H9 (cell line): ENCODE results near the gene ZFAND3. TPM values are rescaled to one million over a fixed set of nuclear protein-coding genes. Genes with fewer than 3 reads are reported as not detected.

Experiments
- DNase-seq: peaks from one replicate; pipeline ENCODE4 v3.0.0-alpha.2; 2017
- H2AFZ ChIP-seq: one replicate; pipeline ENCODE4 v1.6.1; 2013; ENCODE audit warnings: mild to moderate bottlenecking, low read length, control low read depth, moderate library complexity
- H2AK5ac ChIP-seq: 2 replicates; pipeline ENCODE4 v1.6.1; 2013; ENCODE audit warnings: low read length, control low read depth, mixed read lengths; ENCODE audit not compliant: insufficient read length
- H2BK120ac ChIP-seq: one replicate; pipeline ENCODE4 v1.6.1; 2013; ENCODE audit warnings: low read depth, mild to moderate bottlenecking, low read length, control low read depth, inconsistent platforms; ENCODE audit not compliant: poor library complexity, severe bottlenecking
- H2BK12ac ChIP-seq: 2 replicates; pipeline ENCODE4 v1.6.1; 2013; ENCODE audit warnings: low read length, control low read depth, mixed read lengths, low read depth; ENCODE audit not compliant: insufficient read length
- H2BK15ac ChIP-seq: 2 replicates; pipeline ENCODE4 v1.6.1; 2013; ENCODE audit warnings: low read depth, low read length, control low read depth
- H2BK20ac ChIP-seq: one replicate; pipeline ENCODE4 v1.6.1; 2013; ENCODE audit warnings: low read depth, mild to moderate bottlenecking, low read length, control low read depth, inconsistent platforms; ENCODE audit not compliant: poor library complexity, severe bottlenecking
- H2BK5ac ChIP-seq: 2 replicates; pipeline ENCODE4 v1.6.1; 2013; ENCODE audit warnings: low read length, control low read depth, mixed read lengths; ENCODE audit not compliant: insufficient read length
- H3K14ac ChIP-seq: 2 replicates; pipeline ENCODE4 v1.6.1; 2013; ENCODE audit warnings: low read length, control low read depth; ENCODE audit not compliant: insufficient read depth
- H3K18ac ChIP-seq: 2 replicates; pipeline ENCODE4 v1.6.1; 2013; ENCODE audit warnings: low read depth, mild to moderate bottlenecking, mixed read lengths, low read length, control low read depth; ENCODE audit not compliant: insufficient read length
- H3K23ac ChIP-seq: 2 replicates; pipeline ENCODE4 v1.6.1; 2013; ENCODE audit warnings: low read length, control low read depth, mixed read lengths, low read depth; ENCODE audit not compliant: insufficient read length
- H3K23me2 ChIP-seq: 2 replicates; pipeline ENCODE4 v1.6.1; 2013; ENCODE audit warnings: low read depth, mild to moderate bottlenecking, mixed read lengths, low read length, control low read depth; ENCODE audit not compliant: insufficient read length, poor library complexity, severe bottlenecking
- H3K27ac ChIP-seq: 2 replicates; pipeline ENCODE4 v1.5.1; 2013; ENCODE audit warnings: low read length, control low read depth, mixed read lengths, low read depth; ENCODE audit not compliant: insufficient read length
- H3K27me3 ChIP-seq: 2 replicates; pipeline ENCODE4 v1.6.1; 2013; ENCODE audit warnings: low read length, control low read depth, inconsistent platforms; ENCODE audit not compliant: insufficient read depth
- H3K4ac ChIP-seq: 2 replicates; pipeline ENCODE4 v1.6.1; 2013; ENCODE audit warnings: low read depth, mild to moderate bottlenecking, control low read depth, inconsistent platforms, low read length, moderate library complexity
- H3K4me1 ChIP-seq: 2 replicates; pipeline ENCODE4 v1.6.1; 2013; ENCODE audit warnings: low read length, control low read depth, inconsistent platforms; ENCODE audit not compliant: insufficient read depth
- H3K4me2 ChIP-seq: 2 replicates; pipeline ENCODE4 v1.6.1; 2013; ENCODE audit warnings: low read length, control low read depth, mixed read lengths; ENCODE audit not compliant: insufficient read length, insufficient read depth
- H3K56ac ChIP-seq: 2 replicates; pipeline ENCODE4 v1.6.1; 2013; ENCODE audit warnings: low read depth, mild to moderate bottlenecking, mixed read lengths, low read length, control low read depth; ENCODE audit not compliant: insufficient read length
- H3K79me1 ChIP-seq: 2 replicates; pipeline ENCODE4 v1.6.1; 2013; ENCODE audit warnings: low read depth, mild to moderate bottlenecking, moderate library complexity, low read length, control low read depth, inconsistent platforms; ENCODE audit not compliant: insufficient read depth, poor library complexity, severe bottlenecking
- H3K79me2 ChIP-seq: 2 replicates; pipeline ENCODE4 v1.6.1; 2013; ENCODE audit warnings: low read length, control low read depth, inconsistent platforms; ENCODE audit not compliant: insufficient read depth
- H3K9ac ChIP-seq: 2 replicates; pipeline ENCODE4 v1.6.1; 2013; ENCODE audit warnings: low read length, control low read depth, mixed read lengths; ENCODE audit not compliant: insufficient read length; ENCODE audit errors: extremely low read depth
- H3K9me3 ChIP-seq: one replicate; pipeline ENCODE4 v1.6.1; 2013; ENCODE audit warnings: low read depth, low read length, inconsistent platforms; ENCODE audit not compliant: control insufficient read depth
- H3T11ph ChIP-seq: one replicate; pipeline ENCODE4 v1.6.1; 2013; ENCODE audit warnings: mild to moderate bottlenecking, low read length, control low read depth, inconsistent platforms
- H4K20me1 ChIP-seq: one replicate; pipeline ENCODE4 v1.6.1; 2013; ENCODE audit not compliant: control insufficient read depth, insufficient read length, insufficient read depth
- H4K5ac ChIP-seq: 2 replicates; pipeline ENCODE4 v1.6.1; 2013; ENCODE audit warnings: low read depth, mild to moderate bottlenecking, mixed read lengths, low read length, control low read depth; ENCODE audit not compliant: insufficient read length
- H4K8ac ChIP-seq: replicated peaks from 2 replicates; pipeline ENCODE4 v1.6.1; 2013; ENCODE audit warnings: low read length, control low read depth, mixed read lengths, low read depth; ENCODE audit not compliant: insufficient read length
- H4K91ac ChIP-seq: 2 replicates; pipeline ENCODE4 v1.6.1; 2013; ENCODE audit warnings: low read depth, mild to moderate bottlenecking, moderate library complexity, mixed read lengths, low read length, control low read depth; ENCODE audit not compliant: insufficient read length
- H3K27ac Mint-ChIP-seq, 3 experiments: 2 replicates in 2 of 3; 3 replicates in 1 of 3; pipeline ENCODE4 v1.8.0; 2020 to 2021; ENCODE audit warnings: mixed read lengths in 3 of 3, mild to moderate bottlenecking in 1 of 3, moderate library complexity in 1 of 3
- H3K27me3 Mint-ChIP-seq: 2 replicates; pipeline ENCODE4 v1.8.0; 2021; ENCODE audit warnings: low read depth, mild to moderate bottlenecking, moderate library complexity, mixed read lengths
- H3K36me3 Mint-ChIP-seq, 3 experiments: 2 replicates in 2 of 3; 3 replicates in 1 of 3; pipeline ENCODE4 v1.8.0; 2020 to 2021; ENCODE audit warnings: low read depth in 3 of 3, mixed read lengths in 3 of 3; ENCODE audit not compliant: insufficient read depth in 1 of 3
- H3K4me1 Mint-ChIP-seq, 2 experiments: 2 replicates each; pipeline ENCODE4 v1.8.0; 2020; ENCODE audit warnings: mixed read lengths in 2 of 2
- H3K4me3 Mint-ChIP-seq, 2 experiments: 2 replicates in 1 of 2; 3 replicates in 1 of 2; pipeline ENCODE4 v1.8.0; 2020 to 2021; ENCODE audit warnings: mild to moderate bottlenecking in 2 of 2, mixed read lengths in 2 of 2, moderate library complexity in 1 of 2
- H3K9me3 Mint-ChIP-seq, 2 experiments: 2 replicates in 1 of 2; 3 replicates in 1 of 2; pipeline ENCODE4 v1.8.0; 2020; ENCODE audit warnings: mild to moderate bottlenecking in 2 of 2, mixed read lengths in 2 of 2, moderate library complexity in 1 of 2
- CTCF ChIP-seq: fragments of 200-600 bp; sonication (generic); conservative IDR thresholded peaks from 3 replicates; pipeline ENCODE4 v1.8.0; 2021; ENCODE audit warnings: antibody characterized with exemption, mild to moderate bottlenecking
- total RNA-seq: library from RNA; stranded (reverse); gene quantifications from 2 replicates; pipeline ENCODE4 v1.2.1, GENCODE V29; 2021

ZFAND3 gene
- total RNA-seq, 1 experiment from 2014 or later = 57.7 TPM

GRCh38 chr6:37889486-37889885 is 70.0 kb downstream of the ZFAND3 start:
- Mint-ChIP-seq H3K4me1 (peaks cover 0 to 2% of the 10 kb centered on the region in 2 experiments; a peak in 1 of 4 replicates), H3K9me3 (no peaks in the 10 kb centered on the region), H3K27ac (no peak overlapping the region), H3K4me3 (no peak overlapping the region), H3K36me3 (peaks cover 0 to 2% (median 0%) of the 10 kb centered on the region in 3 experiments; a peak in 1 of 7 replicates), H3K27me3 (no peaks in the 10 kb centered on the region)
- no peaks in the 10 kb centered on the region for H3K27me3 ChIP-seq
- H3K9me3 ChIP-seq = no peaks in the 10 kb centered on the region
- no peak for TF ChIP-seq CTCF
- H2AFZ ChIP-seq = no peak overlapping the region
- no peak overlapping the region for H3K18ac ChIP-seq
- H3K4me2 ChIP-seq = no peak overlapping the region
- no peak overlapping the region for H3K27ac ChIP-seq
- H2AK5ac ChIP-seq = no peak overlapping the region
- H3K23ac ChIP-seq = no peak overlapping the region
- no peak overlapping the region for H4K5ac ChIP-seq
- no peak overlapping the region for H2BK12ac ChIP-seq
- H4K8ac ChIP-seq = no peak overlapping the region
- no peak overlapping the region for H3T11ph ChIP-seq
- H3K79me1 ChIP-seq = peaks cover 5% of the 10 kb centered on the region
- DNase-seq = no peak
- H3K4ac ChIP-seq = no peak overlapping the region
- no peak overlapping the region for H3K56ac ChIP-seq
- H4K20me1 ChIP-seq = no peaks in the 10 kb centered on the region
- no peaks in the 10 kb centered on the region for H3K4me1 ChIP-seq
- no peaks in the 10 kb centered on the region for H3K79me2 ChIP-seq
- H2BK120ac ChIP-seq = no peak overlapping the region
- no peak overlapping the region for H2BK20ac ChIP-seq
- no peak overlapping the region for H2BK5ac ChIP-seq
- H3K14ac ChIP-seq = no peak overlapping the region
- H3K23me2 ChIP-seq = no peaks in the 10 kb centered on the region
- H2BK15ac ChIP-seq = no peak overlapping the region
- H4K91ac ChIP-seq = no peak overlapping the region
- H3K9ac ChIP-seq = no peak overlapping the region
